Stimulated activated CD8-positive, alpha-beta memory T cell treated with anti-CD3 and anti-CD28 coated beads, Interleukin-4, amount 100 ng/mL, for 24 hours (primary cell): Measurements from ENCODE around the gene C18orf63.
"Not testable (repeated sequence)": the region's sequence is repeated elsewhere in the genome, so short reads cannot be mapped to it uniquely, and the experiment has no call there.

Source experiments
- DNase-seq: peaks from one replicate; pipeline ENCODE4 v3.0.0-alpha.2; 2020; ENCODE audit warnings: low read depth

The C18orf63 gene

DNA sequence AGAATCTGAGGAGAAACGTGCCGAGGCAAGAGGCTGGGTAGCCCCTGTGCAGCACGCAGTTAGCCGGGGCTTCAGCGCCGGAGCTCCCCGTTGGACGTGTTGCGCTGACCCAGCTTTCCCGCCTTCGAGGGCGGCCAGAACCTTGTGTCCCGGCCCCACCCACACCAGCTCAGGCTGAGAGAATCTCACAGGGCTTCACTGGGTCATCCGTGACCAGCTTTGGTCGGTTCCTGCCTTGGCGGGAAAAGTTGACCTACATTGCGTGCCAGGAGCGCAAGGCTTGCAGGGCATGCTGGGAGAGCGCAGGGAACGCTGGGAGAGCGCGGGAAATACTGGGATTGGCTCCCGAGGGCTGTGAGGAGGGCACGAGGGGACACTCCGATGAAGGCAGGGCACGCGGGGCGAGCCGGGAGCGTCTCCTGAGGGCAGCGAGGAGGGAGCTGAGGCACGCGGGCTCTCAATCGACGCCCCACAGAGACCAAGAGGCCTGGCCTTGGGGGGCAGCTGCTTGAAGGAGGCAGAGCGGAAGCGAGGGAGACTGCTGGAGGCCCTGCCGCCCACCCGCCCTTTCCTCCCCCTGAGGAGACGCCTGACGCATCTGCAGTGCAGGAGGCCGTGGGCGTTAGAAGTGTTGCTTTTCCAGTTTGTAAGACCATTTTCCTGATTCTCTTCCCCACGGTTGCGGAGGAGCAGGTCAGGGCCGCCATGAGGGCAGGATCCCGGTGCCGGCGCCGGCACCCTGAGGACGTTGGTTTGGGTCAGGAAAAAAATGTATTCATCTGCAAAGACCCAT, at the start of gene C18orf63:
Gene C18orf63, plus strand, starts transcription at position 376 of the 793 bp plus-strand sequence. CDS start 2,027 bp downstream, outside the sequence.
- DNase-seq, result no peak

DNA sequence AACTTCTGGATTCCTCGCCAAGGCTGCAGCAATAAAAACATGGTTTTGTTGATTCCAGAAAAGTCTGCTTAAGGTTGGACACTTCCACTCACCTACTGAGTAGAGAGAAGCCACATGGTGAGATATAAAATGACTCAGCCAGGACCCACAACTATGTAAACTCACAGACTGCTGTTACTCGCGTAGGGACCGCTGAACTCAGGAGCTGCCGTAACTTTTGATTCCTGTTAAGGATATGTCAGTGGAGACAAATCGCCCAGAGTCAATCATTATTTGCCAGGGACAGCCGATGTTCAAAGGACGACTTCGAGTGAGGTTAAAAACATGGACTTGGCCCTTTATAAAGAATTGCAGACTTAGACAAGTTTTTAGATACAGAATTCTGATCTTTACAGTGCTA, 49.5 kb upstream of the C18orf63 start:
- DNase-seq, result no peak

DNA sequence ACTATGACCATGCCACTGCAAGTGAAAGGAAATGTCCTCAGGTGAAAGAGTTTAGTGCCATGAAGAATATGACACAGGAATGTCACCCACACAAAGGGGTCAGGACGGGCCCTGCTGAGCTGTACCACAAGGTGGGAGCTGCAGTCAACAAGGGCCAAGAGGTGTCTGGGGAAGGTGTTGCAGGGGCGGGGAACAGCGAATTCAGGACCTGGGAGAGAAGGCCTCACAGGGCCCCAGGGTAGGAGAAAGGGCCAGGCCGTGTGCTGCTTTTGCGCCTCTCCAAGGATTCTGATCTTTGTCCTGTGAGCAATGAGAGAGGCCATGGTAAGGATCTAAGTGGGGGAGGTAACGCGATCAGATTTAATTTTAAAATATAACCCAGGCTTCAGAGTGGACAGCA, 47.5 kb upstream of the C18orf63 start:
- DNase-seq, result no peak

DNA sequence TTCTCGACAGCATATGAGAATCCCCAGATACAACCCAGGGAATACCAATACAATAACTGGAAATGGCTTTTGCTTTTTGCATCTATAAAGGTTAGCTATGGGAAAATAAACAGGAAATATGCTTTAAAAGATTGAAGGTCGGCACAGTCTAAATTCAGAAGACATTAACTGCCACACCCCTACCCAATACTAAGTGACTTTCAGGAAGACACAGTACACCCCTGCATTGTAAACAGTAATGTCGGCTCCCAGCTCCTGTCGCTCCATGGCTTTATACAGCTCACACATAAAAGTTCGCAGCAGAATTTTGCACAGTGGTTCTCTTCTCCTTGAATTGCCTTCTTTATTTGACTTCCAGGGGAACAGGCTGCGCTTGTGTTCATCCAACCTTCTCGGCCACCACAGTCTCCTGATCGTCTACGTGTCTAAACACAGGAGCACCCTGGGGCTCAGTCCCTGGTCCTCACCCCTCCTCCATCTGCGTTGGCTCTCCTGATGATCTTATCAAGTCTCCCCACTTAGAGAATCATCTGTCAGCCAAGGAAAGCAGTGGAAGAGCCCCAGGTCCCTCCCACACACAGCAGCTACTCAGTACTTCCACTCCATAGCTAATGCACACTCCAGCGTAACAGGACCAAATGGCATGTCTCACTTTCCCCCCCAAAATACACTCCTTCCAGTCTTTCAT, 46.6 kb upstream of the C18orf63 start:
- no peak for DNase-seq

GRCh38 chr18:74271635-74272034, 44.0 kb upstream of the C18orf63 start:
- DNase-seq, result no peak

GRCh38 chr18:74273394-74273793, 42.2 kb upstream of the C18orf63 start:
- DNase-seq, result no peak

DNA sequence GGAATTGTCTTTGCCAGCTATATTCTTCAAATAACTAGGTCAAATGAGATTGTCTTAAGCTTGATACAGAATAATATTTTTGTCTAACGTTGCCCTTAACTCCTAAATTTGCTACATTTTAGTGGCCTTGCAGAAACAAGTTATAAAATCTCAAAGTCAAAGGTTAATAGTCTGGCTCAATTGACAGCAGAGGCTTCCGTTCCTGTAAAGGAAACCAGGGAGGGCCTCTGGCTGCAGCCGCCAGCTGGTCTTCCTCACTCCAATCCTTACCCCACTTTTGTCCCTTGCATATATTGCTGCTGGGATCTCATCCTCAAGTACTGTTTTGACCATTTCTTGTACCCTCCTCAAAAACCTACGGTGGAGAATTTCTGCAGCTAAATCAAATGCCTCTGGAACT, 40.9 kb upstream of the C18orf63 start:
- DNase-seq, result no peak

- DNase-seq, result no peak
Measured at GRCh38 chr18:74275736-74276135, 39.9 kb upstream of the C18orf63 start.

DNA sequence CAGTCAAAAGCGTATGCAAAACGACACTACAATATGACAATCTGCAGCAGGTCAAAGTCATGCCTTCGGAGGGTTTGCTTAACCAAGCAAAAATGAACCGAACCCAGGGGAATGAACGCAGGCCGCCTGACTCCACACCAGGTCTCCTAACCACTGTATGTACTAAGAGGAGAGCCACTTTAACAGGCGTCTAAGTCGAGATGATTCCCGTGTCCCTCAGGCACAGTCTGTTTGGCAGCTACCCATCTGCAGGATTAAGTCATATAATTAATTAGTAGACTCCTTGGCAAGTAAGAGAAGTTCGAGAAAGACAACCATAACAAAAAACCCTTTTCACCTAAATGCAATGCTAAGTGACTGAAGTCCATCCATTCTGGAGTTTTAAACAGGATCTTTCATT, 39.0 kb upstream of the C18orf63 start:
- no peak for DNase-seq

- no peak for DNase-seq
Measured at GRCh38 chr18:74277296-74277695, 38.3 kb upstream of the C18orf63 start.

- DNase-seq, result no peak
Measured at GRCh38 chr18:74278058-74278457, 37.6 kb upstream of the C18orf63 start.

GRCh38 chr18:74278983-74279382, 36.7 kb upstream of the C18orf63 start:
- no peak for DNase-seq

DNA sequence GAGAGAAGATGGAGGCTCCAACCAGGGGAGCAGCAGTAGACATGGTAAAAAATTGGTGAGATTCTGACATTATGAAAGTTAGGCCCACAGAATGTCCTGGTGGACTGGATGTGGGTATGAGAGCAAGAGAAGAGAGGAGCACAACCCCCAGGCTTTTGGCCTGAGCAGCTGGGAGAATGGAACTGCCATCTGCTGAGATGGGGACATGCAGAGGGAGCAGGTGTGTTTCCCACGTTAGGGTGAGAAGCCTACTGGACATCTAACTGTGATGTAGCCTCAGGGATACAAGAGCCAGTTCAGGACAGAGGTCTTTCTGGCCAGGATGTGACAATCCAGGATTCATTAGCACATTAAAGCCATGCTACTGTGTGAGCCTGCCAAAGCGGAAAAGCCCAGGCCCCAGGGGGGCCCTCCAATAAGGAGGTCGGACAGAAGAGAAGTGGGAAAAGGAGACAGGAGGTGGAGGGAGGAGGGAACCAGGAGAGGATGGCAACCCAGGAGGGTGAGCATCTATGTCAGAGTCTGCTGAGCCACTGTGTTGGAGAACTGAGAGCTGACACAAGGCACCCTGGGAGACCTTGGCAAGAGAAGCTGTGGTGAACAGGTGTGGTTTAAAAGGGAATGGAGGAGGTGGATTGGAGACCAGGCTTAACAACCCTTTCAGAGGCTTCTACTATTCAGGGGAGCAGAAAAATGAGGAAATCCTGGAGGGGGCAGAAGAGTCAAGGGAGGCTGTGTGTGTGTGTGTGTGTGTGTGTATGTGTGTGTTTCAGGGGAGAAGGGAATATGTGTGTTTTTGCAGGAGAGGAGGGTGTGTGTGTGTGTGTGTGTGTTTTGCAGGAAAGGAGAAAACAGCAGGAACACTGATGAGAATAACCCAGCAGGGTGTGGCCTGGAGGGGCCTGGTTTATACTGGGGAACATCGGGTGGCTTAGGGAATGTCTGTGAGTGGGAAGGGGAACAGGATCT, 34.3 kb upstream of the C18orf63 start:
- DNase-seq, result no peak

DNA sequence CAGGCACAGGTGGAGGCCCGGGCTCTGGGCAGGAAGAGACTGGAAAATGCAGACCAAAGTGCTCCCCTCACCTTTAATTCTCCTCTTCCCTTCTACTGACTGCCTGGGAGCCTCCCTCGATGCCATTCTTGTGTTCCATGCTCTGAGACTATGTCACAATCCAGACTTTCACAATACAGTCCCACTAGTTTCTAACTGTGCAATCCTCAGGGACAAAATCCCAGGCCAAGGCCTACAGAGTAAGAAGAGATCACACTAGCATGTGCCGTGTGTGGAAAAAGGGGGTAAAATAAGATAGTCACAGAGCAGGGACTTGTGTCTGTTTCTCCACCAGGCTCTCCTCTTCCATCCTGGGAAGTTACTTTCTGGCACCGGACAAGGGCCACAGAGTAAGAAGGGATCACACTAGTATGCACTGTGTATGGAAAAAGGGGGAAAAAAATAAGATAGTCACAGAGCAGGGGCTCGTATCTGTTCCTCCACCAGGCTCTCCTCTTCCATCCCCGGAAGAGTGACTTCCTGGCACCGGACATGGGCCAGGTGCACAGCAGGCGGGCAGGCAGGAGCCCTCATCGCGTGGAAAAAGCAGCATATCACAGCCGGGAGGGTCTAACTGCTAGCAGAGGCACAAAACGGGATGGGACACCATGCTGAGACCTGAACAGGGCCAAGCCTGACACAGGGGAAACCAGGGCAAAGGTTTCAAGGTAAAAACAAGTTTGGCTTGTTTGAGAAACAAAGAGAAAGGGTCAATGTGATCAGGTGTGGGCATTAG, 33.5 kb upstream of the C18orf63 start:
- DNase-seq, result no peak

DNA sequence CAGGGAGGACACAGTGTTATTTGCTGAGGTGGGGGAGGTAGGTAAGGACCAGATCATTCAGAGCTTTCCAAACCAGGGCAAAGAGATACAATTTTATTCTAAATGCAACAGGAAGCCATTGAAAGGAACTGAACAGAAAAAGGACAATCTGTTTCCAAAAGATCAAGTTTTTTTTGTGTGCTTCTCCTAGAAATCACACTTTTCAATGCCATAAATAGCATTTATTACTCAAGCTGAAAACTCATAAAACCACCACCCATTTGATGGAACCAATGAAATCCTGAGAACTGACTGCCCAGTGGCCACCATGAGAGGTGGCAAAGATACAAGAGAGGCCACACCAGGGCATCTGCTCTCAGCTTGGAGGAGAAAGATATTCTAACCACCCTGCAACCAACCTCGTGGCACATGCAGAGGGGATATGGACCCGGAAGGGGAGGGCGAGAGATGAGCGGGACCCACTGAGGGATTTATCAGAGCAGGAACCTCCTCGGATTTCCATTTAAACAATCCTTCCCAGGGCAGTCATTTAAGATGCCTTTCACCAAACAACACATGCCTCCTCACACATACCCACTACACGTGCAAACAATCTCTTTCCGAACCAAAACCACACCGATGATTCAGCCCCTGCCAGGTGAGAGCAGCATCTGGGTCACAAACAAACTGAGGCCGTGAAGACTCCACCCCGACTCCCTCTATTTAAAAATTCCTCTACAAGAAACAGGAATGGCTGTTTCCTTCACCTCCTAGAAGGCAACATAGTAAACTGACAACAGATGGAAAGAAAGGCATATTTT, 32.7 kb upstream of the C18orf63 start:
- DNase-seq, result no peak

DNA sequence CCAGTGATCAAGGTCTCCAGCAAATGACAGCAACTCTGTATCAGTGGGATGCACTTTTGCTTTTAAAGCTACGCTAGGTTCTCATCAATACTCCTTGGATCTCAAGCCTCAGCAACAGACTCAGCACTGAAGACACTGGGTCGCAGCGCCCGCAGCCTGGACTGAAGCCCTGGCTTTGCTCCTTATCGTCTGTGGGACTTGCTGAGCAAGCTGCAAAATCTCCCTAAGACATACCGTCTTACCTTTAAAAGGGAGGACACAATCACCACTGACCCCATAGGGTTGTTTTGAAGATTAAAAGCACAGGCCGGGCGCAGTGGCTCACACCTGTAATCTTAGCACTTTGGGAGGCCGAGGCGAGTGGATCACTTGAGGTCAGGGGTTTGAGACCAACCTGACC, 32.0 kb upstream of the C18orf63 start:
- no peak for DNase-seq

DNA sequence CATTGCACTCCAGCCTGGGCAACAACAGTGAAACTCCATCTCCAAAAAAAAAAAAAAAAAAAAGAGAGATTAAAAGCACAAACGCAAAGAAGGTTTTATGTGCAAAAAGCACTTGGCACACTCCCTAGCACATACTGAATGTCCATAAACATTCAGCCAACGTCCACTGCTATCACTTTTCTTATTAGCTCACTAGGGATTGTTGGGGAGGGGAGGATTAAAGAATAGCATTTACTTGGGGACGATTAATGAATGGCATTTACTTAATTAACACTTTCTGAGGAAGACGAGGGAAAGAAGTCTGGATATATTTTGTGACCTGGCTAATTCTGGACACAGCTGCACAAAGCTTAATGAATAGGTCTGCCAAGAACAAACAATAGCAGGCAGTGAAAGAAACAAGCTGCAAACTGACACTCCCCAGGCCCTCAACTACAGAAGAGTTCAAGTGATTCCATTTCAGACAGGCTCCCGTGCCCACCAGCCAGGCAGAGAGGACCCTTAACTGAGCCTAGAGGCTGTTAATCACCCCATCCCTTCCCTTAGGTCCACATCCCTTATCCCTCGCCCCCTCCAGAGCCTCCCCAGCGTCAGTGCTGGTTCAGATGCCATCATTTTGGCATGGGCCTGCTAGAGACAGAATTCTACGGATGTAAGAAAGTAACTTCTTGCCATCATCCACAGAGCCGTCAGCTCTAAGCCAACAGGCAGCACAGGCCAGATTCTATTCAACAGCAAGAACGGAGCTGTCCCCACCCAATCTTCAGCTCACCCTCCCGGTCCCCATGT, 31.3 kb upstream of the C18orf63 start:
- no peak for DNase-seq

DNA sequence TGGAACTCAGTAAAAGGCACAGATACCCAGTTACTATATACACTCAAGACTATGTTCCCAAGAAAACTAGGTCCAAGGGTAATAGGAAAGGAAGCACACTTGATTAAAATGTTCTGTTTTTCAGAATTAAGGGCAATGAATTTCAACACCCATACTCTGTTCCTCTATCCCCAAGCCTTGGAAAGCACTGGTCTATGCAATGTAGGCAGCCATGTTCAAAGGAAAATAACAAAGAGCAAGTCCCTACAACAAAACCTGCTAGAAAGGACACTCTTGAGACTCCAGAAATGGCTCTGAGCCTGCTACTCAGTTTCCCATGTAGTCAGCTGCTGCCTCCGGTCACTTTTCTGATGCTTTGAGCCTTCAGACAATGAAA, 30.7 kb upstream of the C18orf63 start:
- DNase-seq, result no peak

GRCh38 chr18:74285583-74285982, 30.1 kb upstream of the C18orf63 start:
- not testable (repeated sequence) for DNase-seq
